NCI-H2107 treated with DMSO at 0.1 percent for 48 hours (cell line): ENCODE measurements around the gene PARD3B.

Experiments used
- DNase-seq: peaks from one replicate; lab custom pipeline; 2025; ENCODE audit not compliant: unreplicated experiment; lab: John Stamatoyannopoulos, UW

The PARD3B gene

GRCh38 chr2:204986641-204987040, 441.4 kb downstream of the PARD3B start:
- DNase-seq: no peak

- no peak for DNase-seq
Observed at GRCh38 chr2:204988836-204989235, 443.6 kb downstream of the PARD3B start.

- DNase-seq: no peak
Observed at GRCh38 chr2:204989877-204990276, 444.6 kb downstream of the PARD3B start.

GRCh38 chr2:205001300-205001966, 456.2 kb downstream of the PARD3B start:
- no peak for DNase-seq

- DNase-seq: no peak
Observed at GRCh38 chr2:205002390-205002789, 457.1 kb downstream of the PARD3B start.

- DNase-seq: no peak
Observed at GRCh38 chr2:205003288-205003687, 458.0 kb downstream of the PARD3B start.

- no peak for DNase-seq
Observed at GRCh38 chr2:205010196-205010595, 464.9 kb downstream of the PARD3B start.

- DNase-seq: no peak
Observed at GRCh38 chr2:205011031-205011430, 465.8 kb downstream of the PARD3B start.

- DNase-seq: no peak
Observed at GRCh38 chr2:205012961-205013360, 467.7 kb downstream of the PARD3B start.

- no peak for DNase-seq
Observed at GRCh38 chr2:205013586-205013985, 468.3 kb downstream of the PARD3B start.

- no peak for DNase-seq
Observed at GRCh38 chr2:205014201-205014600, 468.9 kb downstream of the PARD3B start.

GRCh38 chr2:205017381-205017780, 472.1 kb downstream of the PARD3B start:
- DNase-seq: no peak

GRCh38 chr2:205017912-205018311, 472.6 kb downstream of the PARD3B start:
- no peak for DNase-seq

- no peak for DNase-seq
Observed at GRCh38 chr2:205020673-205021072, 475.4 kb downstream of the PARD3B start.

GRCh38 chr2:205022841-205023240, 477.6 kb downstream of the PARD3B start:
- no peak for DNase-seq

- no peak for DNase-seq
Observed at GRCh38 chr2:205024822-205025518, 479.7 kb downstream of the PARD3B start.

GRCh38 chr2:205025580-205026240, 480.4 kb downstream of the PARD3B start:
- DNase-seq: no peak

- no peak for DNase-seq
Observed at GRCh38 chr2:205030695-205031094, 485.4 kb downstream of the PARD3B start.

GRCh38 chr2:205032093-205032551, 486.8 kb downstream of the PARD3B start:
- no peak for DNase-seq

GRCh38 chr2:205033431-205033830, 488.2 kb downstream of the PARD3B start:
- no peak for DNase-seq

- no peak for DNase-seq
Observed at GRCh38 chr2:205034034-205034433, 488.8 kb downstream of the PARD3B start.

- DNase-seq: no peak
Observed at GRCh38 chr2:205040323-205040722, 495.0 kb downstream of the PARD3B start.
